Osteoblast (primary cell): Measurements from ENCODE around the gene CDK12. TPM values are rescaled to one million over a fixed set of nuclear protein-coding genes. Genes with fewer than 3 reads are reported as not detected.
"Not testable (repeated sequence)": the region's sequence is repeated elsewhere in the genome, so short reads cannot be mapped to it uniquely, and the experiment has no call there.

ENCODE experiments used
- DNase-seq: peaks from one replicate; pipeline ENCODE4 v3.0.0; 2011; ENCODE audit warnings: low spot score, mixed read lengths; ENCODE audit not compliant: insufficient read length; ENCODE audit errors: missing footprints
- H2AFZ ChIP-seq: 2 replicates; pipeline ENCODE4 v1.6.0; 2011; ENCODE audit warnings: mild to moderate bottlenecking, low read length
- H3K27ac ChIP-seq: 2 replicates; pipeline ENCODE4 v1.5.1; 2011; ENCODE audit warnings: mild to moderate bottlenecking, low read depth, low read length, moderate library complexity
- H3K27me3 ChIP-seq: 2 replicates; pipeline ENCODE4 v1.6.0; 2012; ENCODE audit warnings: mild to moderate bottlenecking, control low read depth, inconsistent platforms, low read length, moderate library complexity; ENCODE audit not compliant: insufficient read depth
- H3K36me3 ChIP-seq: 2 replicates; pipeline ENCODE4 v1.5.1; 2011; ENCODE audit warnings: mild to moderate bottlenecking, low read length, control low read depth, moderate library complexity; ENCODE audit not compliant: insufficient read depth
- H3K4me1 ChIP-seq: 2 replicates; pipeline ENCODE4 v1.5.1; 2011; ENCODE audit warnings: mild to moderate bottlenecking, low read length, control low read depth, moderate library complexity; ENCODE audit not compliant: insufficient read depth
- H3K4me2 ChIP-seq: 2 replicates; pipeline ENCODE4 v1.6.0; 2011; ENCODE audit warnings: mild to moderate bottlenecking, low read length; ENCODE audit not compliant: insufficient read depth
- H3K4me3 ChIP-seq: fragments of 200-600 bp; sonication (generic); 3 replicates; pipeline ENCODE4 v1.5.1; 2012; ENCODE audit warnings: mild to moderate bottlenecking, low read length, inconsistent platforms; ENCODE audit not compliant: insufficient read depth
- H3K79me2 ChIP-seq: 2 replicates; pipeline ENCODE4 v1.6.0; 2012; ENCODE audit warnings: mild to moderate bottlenecking, low read length, control low read depth, inconsistent platforms; ENCODE audit not compliant: insufficient read depth
- H3K9me3 ChIP-seq: 2 replicates; pipeline ENCODE4 v1.5.1; 2011; ENCODE audit warnings: low read depth, low read length, control low read depth
- H4K20me1 ChIP-seq: 2 replicates; pipeline ENCODE4 v1.6.0; 2012; ENCODE audit warnings: mild to moderate bottlenecking, low read length, control low read depth; ENCODE audit not compliant: insufficient read depth
- CTCF ChIP-seq: IDR thresholded peaks from 2 replicates; pipeline ENCODE4 v1.5.1; 2011; ENCODE audit warnings: mild to moderate bottlenecking, low read depth, low read length, moderate library complexity; ENCODE audit errors: extremely low read depth
- total RNA-seq: library from RNA; depleted of rRNA; stranded (reverse); fragments of >200 nt; gene quantifications from 2 replicates; pipeline ENCODE4 v1.2.3, GENCODE V29; 2012

Gene CDK12
- total RNA-seq, 1 donor: 36.6 TPM

- no peak overlapping the region for H2AFZ ChIP-seq
- no peak overlapping the region for H3K4me3 ChIP-seq
- H3K4me1 ChIP-seq: no peaks in the 10 kb centered on the region
- DNase-seq: no peak
- H3K27me3 ChIP-seq: no peaks in the 10 kb centered on the region
- H3K4me2 ChIP-seq: no peak overlapping the region
- no peaks in the 10 kb centered on the region for H3K9me3 ChIP-seq
- H3K27ac ChIP-seq: no peak overlapping the region
- TF ChIP-seq CTCF: no peak
- peaks cover 46% of the 10 kb centered on the region for H3K36me3 ChIP-seq
- peaks cover 35% of the 10 kb centered on the region for H3K79me2 ChIP-seq
- H4K20me1 ChIP-seq: peaks cover 6% of the 10 kb centered on the region
Observed at GRCh38 chr17:39473310-39473709, 12.0 kb downstream of the CDK12 start.

GRCh38 chr17:39479631-39480030 is 18.3 kb downstream of the CDK12 start:
- H3K4me2 ChIP-seq, H3K9me3 ChIP-seq, H3K27me3 ChIP-seq, H2AFZ ChIP-seq, H3K4me1 ChIP-seq, H3K27ac ChIP-seq, H4K20me1 ChIP-seq, DNase-seq, H3K4me3 ChIP-seq: not testable (repeated sequence)
- H3K79me2 ChIP-seq: peaks cover 23% of the 10 kb centered on the region
- peaks cover 19% of the 10 kb centered on the region for H3K36me3 ChIP-seq

GRCh38 chr17:39483506-39483905 is 22.2 kb downstream of the CDK12 start:
- Histone ChIP-seq H3K27me3 (no peaks in the 10 kb centered on the region), H3K79me2 (peaks cover 39% of the 10 kb centered on the region), H3K9me3 (no peaks in the 10 kb centered on the region), H3K27ac (no peak overlapping the region), H3K4me3 (no peak overlapping the region), H3K4me1 (peaks cover 22% of the 10 kb centered on the region), H2AFZ (no peak overlapping the region), H4K20me1 (peaks cover 4% of the 10 kb centered on the region), H3K4me2 (no peak overlapping the region), H3K36me3 (peaks cover 9% of the 10 kb centered on the region)
- DNase-seq: no peak
- TF ChIP-seq CTCF: no peak

- peaks cover 3% of the 10 kb centered on the region for H4K20me1 ChIP-seq
- H3K4me2 ChIP-seq: no peak overlapping the region
- H3K4me3 ChIP-seq: no peak overlapping the region
- H3K9me3 ChIP-seq: no peaks in the 10 kb centered on the region
- no peak overlapping the region for H3K27ac ChIP-seq
- TF ChIP-seq CTCF: no peak
- peaks cover 22% of the 10 kb centered on the region for H3K4me1 ChIP-seq
- peaks cover 4% of the 10 kb centered on the region for H3K36me3 ChIP-seq
- DNase-seq: no peak
- peaks cover 44% of the 10 kb centered on the region for H3K79me2 ChIP-seq
- H2AFZ ChIP-seq: no peak overlapping the region
- no peaks in the 10 kb centered on the region for H3K27me3 ChIP-seq
Observed at GRCh38 chr17:39484178-39484577, 22.9 kb downstream of the CDK12 start.
